ENCODE results near the gene CCL19.

Gene CCL19

GRCh38 chr9:34694811-34695210 is 3.7 kb upstream of the CCL19 start:
- no peak for DNase-seq (ENCODE audit: low read depth in 3 of 3, low spot score in 1 of 3)

- no peak for DNase-seq (ENCODE audit: low read depth in 3 of 3, low spot score in 1 of 3)
Observed at GRCh38 chr9:34693560-34693959, 2.5 kb upstream of the CCL19 start.

GRCh38 chr9:34691936-34692315 is 850 bp upstream of the CCL19 start:
- no peak for DNase-seq (ENCODE audit: low read depth in 3 of 3, low spot score in 1 of 3)

GRCh38 chr9:34689512-34689911 is 1.6 kb downstream of the CCL19 start:
- DNase-seq (ENCODE audit: low read depth in 3 of 3, low spot score in 1 of 3) = no peak

GRCh38 chr9:34689116-34689470 is 2.0 kb downstream of the CCL19 start:
- DNase-seq (ENCODE audit: low read depth in 3 of 3, low spot score in 1 of 3) = no peak

GRCh38 chr9:34688329-34689115 is 2.6 kb downstream of the CCL19 start:
- DNase-seq (ENCODE audit: low read depth in 3 of 3, low spot score in 1 of 3) = no peak

- DNase-seq (ENCODE audit: low read depth in 3 of 3, low spot score in 1 of 3) = no peak
Observed at GRCh38 chr9:34687276-34688030, 3.6 kb downstream of the CCL19 start.

GRCh38 chr9:34686732-34687131 is 4.3 kb downstream of the CCL19 start:
- no peak for DNase-seq (ENCODE audit: low read depth in 3 of 3, low spot score in 1 of 3)

- no peak for DNase-seq (ENCODE audit: low read depth in 3 of 3, low spot score in 1 of 3)
Observed at GRCh38 chr9:34686231-34686630, 4.8 kb downstream of the CCL19 start.

GRCh38 chr9:34685591-34685990 is 5.5 kb downstream of the CCL19 start:
- DNase-seq (ENCODE audit: low read depth in 3 of 3, low spot score in 1 of 3) = no peak

- DNase-seq (ENCODE audit: low read depth in 3 of 3, low spot score in 1 of 3) = no peak
Observed at GRCh38 chr9:34684816-34685215, 6.3 kb downstream of the CCL19 start.

- no peak for DNase-seq (ENCODE audit: low read depth in 3 of 3, low spot score in 1 of 3)
Observed at GRCh38 chr9:34684145-34684544, 6.9 kb downstream of the CCL19 start.

GRCh38 chr9:34675869-34676268 is 15.2 kb downstream of the CCL19 start:
- no peak for DNase-seq (ENCODE audit: low read depth in 3 of 3, low spot score in 1 of 3)

GRCh38 chr9:34675048-34675714 is 15.9 kb downstream of the CCL19 start:
- DNase-seq (ENCODE audit: low read depth in 3 of 3, low spot score in 1 of 3) = peak in 2 of 3 donors; percentile 10 to 35

GRCh38 chr9:34674440-34674839 is 16.6 kb downstream of the CCL19 start:
- no peak for DNase-seq (ENCODE audit: low read depth in 3 of 3, low spot score in 1 of 3)

GRCh38 chr9:34671307-34671706 is 19.8 kb downstream of the CCL19 start:
- no peak for DNase-seq (ENCODE audit: low read depth in 3 of 3, low spot score in 1 of 3)

GRCh38 chr9:34669809-34670562 is 21.1 kb downstream of the CCL19 start:
- DNase-seq (ENCODE audit: low read depth in 3 of 3, low spot score in 1 of 3) = no peak

- DNase-seq (ENCODE audit: low read depth in 3 of 3, low spot score in 1 of 3) = peak; percentile 72 to 83 (median 77)
Observed at GRCh38 chr9:34665381-34666250, 25.5 kb downstream of the CCL19 start.

- no peak for DNase-seq (ENCODE audit: low read depth in 3 of 3, low spot score in 1 of 3)
Observed at GRCh38 chr9:34665067-34665380, 26.1 kb downstream of the CCL19 start.

GRCh38 chr9:34664281-34665066 is 26.6 kb downstream of the CCL19 start:
- DNase-seq (ENCODE audit: low read depth in 3 of 3, low spot score in 1 of 3) = peak; percentile 10 to 70 (median 29)

All from stimulated activated CD4-positive, alpha-beta T cell treated with anti-CD3 and anti-CD28 coated beads, TNF-alpha, amount 100 ng/mL, for 1 hour (primary cell).